Measurements from ENCODE around the gene ERFL. TPM values are rescaled to one million over a fixed set of nuclear protein-coding genes. Genes with fewer than 3 reads are reported as not detected.

Gene ERFL
- total RNA-seq, 1 donor from 2014 or later, result 1.2 TPM

DNA sequence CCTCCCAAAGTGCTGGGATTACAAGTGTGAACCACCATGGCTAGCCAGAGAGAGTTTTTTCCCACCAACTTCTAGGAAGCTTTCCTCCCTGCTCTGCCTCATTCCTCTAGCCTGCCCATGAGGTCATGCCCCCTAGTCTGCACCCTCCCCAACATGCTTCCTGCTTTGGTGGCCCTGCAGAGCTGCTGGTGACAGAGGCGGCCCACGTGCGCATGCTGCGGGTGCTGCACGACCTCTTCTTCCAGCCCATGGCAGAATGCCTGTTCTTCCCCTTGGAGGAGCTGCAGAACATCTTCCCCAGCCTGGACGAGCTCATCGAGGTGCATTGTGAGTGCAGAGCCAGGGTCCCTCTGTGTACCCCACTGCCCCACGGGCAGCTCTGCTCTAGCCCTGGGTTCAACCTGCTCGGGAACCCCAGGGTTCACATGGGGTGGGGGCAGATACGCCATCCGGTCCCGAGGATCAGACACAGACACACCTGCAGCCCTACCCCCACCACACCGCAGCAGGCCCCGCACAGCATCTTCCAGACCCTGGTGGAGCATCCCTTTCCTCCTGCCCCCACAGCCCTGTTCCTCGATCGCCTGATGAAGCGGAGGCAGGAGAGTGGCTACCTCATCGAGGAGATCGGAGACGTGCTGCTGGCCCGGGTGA, 26.4 kb downstream of the ERFL start:
- H3K9me3 Mint-ChIP-seq (ENCODE audit: low read depth), result no peaks in the 10 kb centered on the region

DNA sequence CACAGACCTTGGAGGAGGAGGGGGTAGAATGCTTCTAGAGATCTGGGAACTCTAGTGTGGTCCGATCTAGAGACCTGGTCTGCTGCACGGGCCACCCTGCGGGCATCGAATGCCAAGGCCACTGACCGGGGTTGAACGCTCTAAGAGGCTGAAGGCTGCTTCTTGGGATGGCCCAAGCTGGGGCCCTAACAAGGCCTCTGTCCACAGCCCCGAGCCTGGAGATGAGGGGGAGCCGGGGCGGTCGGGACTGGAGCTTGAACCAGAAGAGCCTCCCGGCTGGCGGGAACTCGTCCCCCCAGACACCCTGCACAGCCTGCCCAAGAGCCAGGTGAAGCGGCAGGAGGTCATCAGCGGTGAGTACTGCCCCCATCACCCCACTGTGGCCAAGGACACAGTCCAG, 30.0 kb downstream of the ERFL start:
- Mint-ChIP-seq H3K9me3 (ENCODE audit: low read depth) (no peaks in the 10 kb centered on the region), H3K27me3 (no peaks in the 10 kb centered on the region), H3K36me3 (ENCODE audit: insufficient read depth) (peaks cover 31% of the 10 kb centered on the region), H3K4me3 (ENCODE audit: low read depth) (no peak overlapping the region), H3K4me1 (ENCODE audit: low read depth) (peaks cover 11% of the 10 kb centered on the region), H3K27ac (no peak overlapping the region)
- no peak for DNase-seq (ENCODE audit: low spot score, unreplicated experiment)
- TF ChIP-seq, protein P1, sequence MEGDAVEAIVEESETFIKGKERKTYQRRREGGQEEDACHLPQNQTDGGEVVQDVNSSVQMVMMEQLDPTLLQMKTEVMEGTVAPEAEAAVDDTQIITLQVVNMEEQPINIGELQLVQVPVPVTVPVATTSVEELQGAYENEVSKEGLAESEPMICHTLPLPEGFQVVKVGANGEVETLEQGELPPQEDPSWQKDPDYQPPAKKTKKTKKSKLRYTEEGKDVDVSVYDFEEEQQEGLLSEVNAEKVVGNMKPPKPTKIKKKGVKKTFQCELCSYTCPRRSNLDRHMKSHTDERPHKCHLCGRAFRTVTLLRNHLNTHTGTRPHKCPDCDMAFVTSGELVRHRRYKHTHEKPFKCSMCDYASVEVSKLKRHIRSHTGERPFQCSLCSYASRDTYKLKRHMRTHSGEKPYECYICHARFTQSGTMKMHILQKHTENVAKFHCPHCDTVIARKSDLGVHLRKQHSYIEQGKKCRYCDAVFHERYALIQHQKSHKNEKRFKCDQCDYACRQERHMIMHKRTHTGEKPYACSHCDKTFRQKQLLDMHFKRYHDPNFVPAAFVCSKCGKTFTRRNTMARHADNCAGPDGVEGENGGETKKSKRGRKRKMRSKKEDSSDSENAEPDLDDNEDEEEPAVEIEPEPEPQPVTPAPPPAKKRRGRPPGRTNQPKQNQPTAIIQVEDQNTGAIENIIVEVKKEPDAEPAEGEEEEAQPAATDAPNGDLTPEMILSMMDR (IDR thresholded peaks at IDR 0.05; ENCODE audit: unreplicated experiment), result no peak

More for the DNA sequence above, 26.4 kb downstream of the ERFL start:
- H3K27ac Mint-ChIP-seq, result no peak overlapping the region
- peaks cover 38% of the 10 kb centered on the region for H3K36me3 Mint-ChIP-seq (ENCODE audit: insufficient read depth)
- no peak overlapping the region for H3K4me3 Mint-ChIP-seq (ENCODE audit: low read depth)
- no peak for DNase-seq (ENCODE audit: low spot score, unreplicated experiment)
- peaks cover 28% of the 10 kb centered on the region for H3K4me1 Mint-ChIP-seq (ENCODE audit: low read depth)
- TF ChIP-seq, protein P1 (IDR thresholded peaks at IDR 0.05; ENCODE audit: unreplicated experiment), result no peak
- no peaks in the 10 kb centered on the region for H3K27me3 Mint-ChIP-seq

- TF ChIP-seq, protein P1 (IDR thresholded peaks at IDR 0.05; ENCODE audit: unreplicated experiment), result no peak
- Mint-ChIP-seq H3K27me3 (no peaks in the 10 kb centered on the region), H3K36me3 (ENCODE audit: insufficient read depth) (peaks cover 31% of the 10 kb centered on the region), H3K4me1 (ENCODE audit: low read depth) (peaks cover 11% of the 10 kb centered on the region), H3K9me3 (ENCODE audit: low read depth) (no peaks in the 10 kb centered on the region), H3K27ac (peak overlapping the region; percentile 64), H3K4me3 (ENCODE audit: low read depth) (no peak overlapping the region)
- DNase-seq (ENCODE audit: low spot score, unreplicated experiment), result no peak
Observed at GRCh38 chr19:41897820-41898219, 30.4 kb downstream of the ERFL start.

DNA sequence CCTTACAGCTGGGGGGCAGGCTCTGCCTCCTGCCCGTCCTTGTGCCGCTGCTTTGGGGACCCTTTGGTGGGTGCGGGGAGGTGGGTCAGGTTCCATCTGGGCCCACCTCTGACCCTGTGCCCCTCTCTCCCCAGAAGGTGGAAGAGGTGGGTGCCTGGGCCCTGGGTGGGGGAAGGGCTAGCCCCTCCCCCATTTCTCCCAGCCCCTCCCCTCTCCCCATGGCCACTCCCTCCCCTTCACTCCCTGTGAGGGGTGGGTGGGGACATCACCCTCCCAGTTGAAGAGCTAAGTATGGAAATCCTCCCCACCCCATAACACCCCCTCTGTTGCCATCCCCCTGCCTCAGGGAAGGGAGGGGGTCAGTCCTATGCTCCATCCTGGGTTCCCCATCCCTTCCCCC, 31.1 kb downstream of the ERFL start:
- H3K9me3 Mint-ChIP-seq (ENCODE audit: low read depth), result no peaks in the 10 kb centered on the region
- no peak for DNase-seq (ENCODE audit: low spot score, unreplicated experiment)
- no peak overlapping the region for H3K4me3 Mint-ChIP-seq (ENCODE audit: low read depth)
- no peaks in the 10 kb centered on the region for H3K27me3 Mint-ChIP-seq
- no peak overlapping the region for H3K27ac Mint-ChIP-seq
- TF ChIP-seq, protein P1 (IDR thresholded peaks at IDR 0.05; ENCODE audit: unreplicated experiment), result no peak
- peaks cover 28% of the 10 kb centered on the region for H3K36me3 Mint-ChIP-seq (ENCODE audit: insufficient read depth)
- H3K4me1 Mint-ChIP-seq (ENCODE audit: low read depth), result peaks cover 11% of the 10 kb centered on the region

DNA sequence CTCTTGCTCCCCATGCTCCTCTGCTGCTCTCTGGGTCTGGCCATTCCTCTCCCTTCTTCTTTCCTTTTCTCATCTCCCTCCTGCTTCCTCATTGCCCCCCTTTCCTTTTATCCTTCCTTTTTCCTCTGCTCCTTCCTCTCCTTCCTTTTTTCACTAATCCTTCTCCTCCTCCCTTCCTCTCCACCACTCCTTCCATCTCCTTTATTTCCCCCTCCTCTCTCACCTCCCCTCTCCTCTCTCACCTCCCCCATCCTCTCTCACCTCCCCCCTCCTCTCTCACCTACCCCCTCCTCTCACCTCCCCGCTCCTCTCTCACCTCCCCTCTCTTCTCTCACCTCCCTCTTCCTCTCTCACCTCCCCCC, 31.7 kb downstream of the ERFL start:
- Mint-ChIP-seq H3K27ac (no peak overlapping the region), H3K9me3 (ENCODE audit: low read depth) (no peaks in the 10 kb centered on the region), H3K4me1 (ENCODE audit: low read depth) (peaks cover 11% of the 10 kb centered on the region), H3K27me3 (no peaks in the 10 kb centered on the region), H3K36me3 (ENCODE audit: insufficient read depth) (peaks cover 22% of the 10 kb centered on the region), H3K4me3 (ENCODE audit: low read depth) (no peak overlapping the region)
- DNase-seq (ENCODE audit: low spot score, unreplicated experiment), result no peak
- TF ChIP-seq, protein P1 (IDR thresholded peaks at IDR 0.05; ENCODE audit: unreplicated experiment), result no peak
